HAP-1 (cell line): ENCODE measurements around the gene SMIM44.

Source experiments
- DNase-seq, 2 experiments: peaks; one replicate each; pipeline ENCODE4 v3.0.0-alpha.2; 2016 to 2020; ENCODE audit warnings: low spot score in 2 of 2
- H3K27me3 ChIP-seq: fragments of 250-450 bp; sonication (Bioruptor Pico); 2 replicates; pipeline ENCODE4 v1.5.1; 2020; ENCODE audit warnings: low read depth, mild to moderate bottlenecking, moderate library complexity
- H3K36me3 ChIP-seq: fragments of 250-450 bp; sonication (Bioruptor Pico); replicated peaks from 2 replicates; pipeline ENCODE4 v1.5.1; 2020; ENCODE audit warnings: mild to moderate bottlenecking
- H3K4me1 ChIP-seq: fragments of 250-450 bp; sonication (Bioruptor Pico); 2 replicates; pipeline ENCODE4 v1.5.1; 2020; ENCODE audit warnings: mild to moderate bottlenecking
- H3K4me3 ChIP-seq: fragments of 250-450 bp; sonication (Bioruptor Pico); 2 replicates; pipeline ENCODE4 v1.5.1; 2020; ENCODE audit warnings: mild to moderate bottlenecking, moderate library complexity
- H3K9me3 ChIP-seq: fragments of 250-450 bp; sonication (Bioruptor Pico); 2 replicates; pipeline ENCODE4 v1.5.1; 2020; ENCODE audit warnings: mild to moderate bottlenecking, moderate library complexity
- in situ Hi-C: fragments of 300-500 bp; cut with MboI; formaldehyde crosslinking; loops from 3 replicates; pipeline ENCODE4 v1.14.3; 2020; ENCODE audit warnings: low sequenced_read_pairs, inconsistent platforms, mixed read lengths

The SMIM44 gene

DNA sequence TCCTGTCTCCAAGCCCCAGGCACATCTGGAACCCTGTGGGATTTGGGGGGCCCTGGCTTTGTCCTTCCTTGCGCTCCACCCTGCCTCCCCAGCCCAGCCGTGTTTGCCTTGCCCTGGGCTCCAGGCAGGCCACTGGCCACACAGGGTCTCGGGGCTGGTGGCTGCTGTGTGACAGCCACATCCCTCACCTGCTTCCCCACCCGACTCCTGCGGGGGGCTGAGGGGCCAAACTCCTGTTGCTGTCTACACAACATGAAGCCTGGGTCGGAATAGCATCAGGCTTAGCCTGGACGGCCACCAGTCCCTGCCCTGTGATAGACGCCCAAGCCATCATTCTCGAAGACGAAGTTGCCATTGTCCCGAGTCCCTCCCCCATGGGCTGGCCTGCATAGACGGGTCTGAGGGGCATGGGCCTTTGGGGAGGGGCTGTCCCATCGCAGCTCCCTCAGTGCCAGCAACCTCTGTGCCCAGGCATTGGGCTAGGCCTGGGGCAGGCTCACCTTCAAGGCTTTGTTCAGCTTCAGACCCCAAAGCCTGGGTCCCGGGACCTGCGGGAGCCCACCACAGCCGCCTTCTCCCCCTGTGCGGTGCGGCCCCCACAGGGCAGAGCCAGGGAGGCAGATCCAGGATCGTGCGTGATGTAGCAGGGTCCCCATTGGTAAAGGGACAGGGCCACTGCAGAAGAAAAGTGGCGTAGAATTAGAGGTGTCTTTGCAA lies 40.3 kb upstream of the SMIM44 start:
- peaks cover 45% of the 10 kb centered on the region for H3K36me3 ChIP-seq
- in situ Hi-C loops: no loop called here

DNA sequence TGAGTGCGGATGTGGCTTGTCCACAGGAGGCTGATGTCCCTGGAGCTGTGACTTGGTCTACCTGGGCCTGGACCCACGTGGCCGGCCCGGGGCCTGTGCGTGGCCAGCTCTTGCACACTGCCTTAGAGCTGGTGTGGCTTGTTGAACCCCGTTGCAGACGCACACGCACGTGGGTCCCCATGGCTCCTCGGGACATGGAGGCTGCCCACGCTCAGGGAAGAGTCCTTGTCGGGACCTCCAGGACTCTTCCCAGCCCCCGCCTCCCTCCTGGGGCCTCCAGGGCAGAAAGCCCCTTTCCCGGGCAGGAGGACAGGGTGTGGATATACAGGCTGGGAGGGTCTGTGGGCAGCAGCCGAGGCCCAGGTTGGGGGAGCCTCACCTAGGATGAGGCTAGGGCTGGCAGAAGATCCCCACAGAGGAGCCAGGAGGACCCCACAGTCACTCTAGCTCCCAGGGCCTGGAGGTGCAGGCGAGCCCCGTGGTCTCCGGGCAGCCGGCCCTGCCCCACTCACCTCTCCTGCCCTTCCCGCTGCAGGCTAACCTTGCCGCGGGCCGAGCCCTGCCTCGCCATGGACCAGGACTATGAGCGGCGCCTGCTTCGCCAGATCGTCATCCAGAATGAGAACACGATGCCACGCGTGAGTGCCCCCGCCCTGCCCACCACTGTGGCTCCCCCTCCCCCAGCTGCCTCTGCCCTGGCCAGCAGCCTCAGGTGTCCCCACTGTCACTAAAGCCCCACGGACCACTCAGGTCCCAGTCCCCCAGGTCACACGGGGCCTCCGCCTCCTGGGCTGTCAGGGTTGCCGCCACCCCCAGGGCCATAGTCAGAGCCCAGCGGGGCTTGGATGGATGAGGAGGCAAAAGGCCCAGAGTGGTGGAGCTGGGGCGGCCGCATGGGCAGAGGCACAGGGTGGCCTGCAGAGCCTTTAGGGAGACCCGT lies 39.5 kb upstream of the SMIM44 start:
- in situ Hi-C loops: no loop called here
- H3K9me3 ChIP-seq: no peaks in the 10 kb centered on the region
- no peak overlapping the region for H3K4me3 ChIP-seq
- no peaks in the 10 kb centered on the region; the same call in 1 of the 2 replicates for H3K4me1 ChIP-seq
- H3K36me3 ChIP-seq: peaks cover 44% of the 10 kb centered on the region
- H3K27me3 ChIP-seq: no peaks in the 10 kb centered on the region
- DNase-seq: no peak

More for the DNA sequence above, 40.3 kb upstream of the SMIM44 start:
- H3K4me1 ChIP-seq: no peaks in the 10 kb centered on the region
- H3K27me3 ChIP-seq: no peaks in the 10 kb centered on the region
- no peak overlapping the region for H3K4me3 ChIP-seq
- DNase-seq: no peak
- no peaks in the 10 kb centered on the region for H3K9me3 ChIP-seq

GRCh38 chr19:3521104-3521445 lies 37.8 kb upstream of the SMIM44 start:
- no peaks in the 10 kb centered on the region for H3K27me3 ChIP-seq
- no peaks in the 10 kb centered on the region; the same call in 1 of the 2 replicates for H3K4me1 ChIP-seq
- DNase-seq: no peak
- no peaks in the 10 kb centered on the region for H3K9me3 ChIP-seq
- in situ Hi-C loops: no loop called here
- H3K36me3 ChIP-seq: peaks cover 30% of the 10 kb centered on the region
- H3K4me3 ChIP-seq: no peak overlapping the region

DNA sequence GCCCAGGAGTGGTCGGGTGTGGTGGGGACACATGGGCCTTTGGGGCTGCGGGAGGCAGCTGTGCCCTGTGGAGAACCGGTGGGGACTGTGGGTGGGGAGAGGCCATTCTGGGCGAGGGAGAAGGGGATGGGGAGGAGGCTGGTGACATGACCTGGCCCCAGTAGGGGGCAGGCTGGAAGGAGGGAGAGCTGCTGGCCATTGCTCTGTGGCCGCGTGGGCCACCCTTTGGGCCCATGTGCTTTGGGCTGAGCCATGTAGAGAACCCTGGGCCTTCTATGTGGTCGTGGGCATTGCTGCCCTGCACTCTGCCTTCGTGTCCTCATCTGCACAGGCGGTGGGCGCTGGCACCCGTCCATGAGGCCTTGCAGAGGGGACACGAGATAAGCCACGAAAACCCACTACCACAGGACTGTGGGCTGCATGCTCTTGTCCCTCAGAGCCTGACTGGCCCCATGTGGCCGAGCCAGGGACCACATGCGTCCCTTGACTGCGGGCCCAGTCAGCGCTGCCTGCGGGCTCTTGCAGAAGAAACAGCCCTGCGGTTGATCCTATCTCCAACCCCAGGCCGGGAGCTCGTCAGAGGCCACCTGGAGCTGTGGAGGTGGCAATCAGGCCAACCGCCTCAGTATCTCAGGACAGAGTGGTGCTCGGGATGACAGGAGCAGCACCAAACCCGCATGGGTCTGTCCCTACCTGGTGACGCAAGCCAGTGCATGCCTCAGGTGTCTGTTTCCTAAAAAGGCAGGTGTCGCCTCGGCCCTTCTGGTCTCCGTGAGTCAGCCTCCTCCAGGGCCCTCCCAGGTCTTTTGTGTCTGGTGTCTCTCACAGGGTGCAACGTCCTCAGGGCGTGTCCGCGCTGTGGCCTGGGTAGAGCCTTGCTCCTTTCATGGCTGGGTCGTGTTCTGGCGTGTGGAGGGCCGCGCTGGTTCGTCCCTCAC lies 37.2 kb upstream of the SMIM44 start:
- H3K4me3 ChIP-seq: no peak overlapping the region
- H3K36me3 ChIP-seq: peaks cover 25% of the 10 kb centered on the region
- H3K4me1 ChIP-seq: no peaks in the 10 kb centered on the region; the same call in 1 of the 2 replicates
- no peak for DNase-seq
- H3K27me3 ChIP-seq: no peaks in the 10 kb centered on the region
- in situ Hi-C loops: no loop called here
- no peaks in the 10 kb centered on the region for H3K9me3 ChIP-seq

DNA sequence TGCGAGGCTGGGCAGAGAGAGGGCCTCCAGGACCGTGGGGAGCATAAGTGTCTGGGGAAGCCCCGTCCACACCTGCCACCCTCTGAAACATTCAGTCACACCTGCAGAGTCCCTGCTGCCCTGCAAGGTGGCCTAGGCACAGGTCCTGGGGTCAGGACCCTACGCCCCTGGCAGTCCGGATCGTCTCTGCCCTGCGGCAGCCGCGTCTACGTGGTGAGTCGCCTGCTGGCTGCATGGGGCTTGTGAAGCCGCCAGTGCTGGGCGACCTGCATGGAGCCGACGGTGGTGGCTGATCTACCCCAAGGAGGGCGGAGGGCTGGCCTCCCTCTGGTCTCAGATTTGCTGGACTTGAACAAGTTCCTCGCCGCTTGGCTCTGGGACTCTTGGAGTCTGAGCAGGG lies 35.9 kb upstream of the SMIM44 start:
- Histone ChIP-seq H3K4me3 (no peak overlapping the region), H3K27me3 (no peaks in the 10 kb centered on the region), H3K9me3 (no peaks in the 10 kb centered on the region), H3K4me1 (no peaks in the 10 kb centered on the region; the same call in 1 of the 2 replicates), H3K36me3 (peaks cover 18% of the 10 kb centered on the region)
- no peak for DNase-seq
- in situ Hi-C loops: no loop called here

GRCh38 chr19:3518659-3519058 lies 35.4 kb upstream of the SMIM44 start:
- H3K4me1 ChIP-seq: no peaks in the 10 kb centered on the region; the same call in 1 of the 2 replicates
- H3K9me3 ChIP-seq: no peaks in the 10 kb centered on the region
- DNase-seq: no peak
- in situ Hi-C loops: no loop called here
- H3K4me3 ChIP-seq: no peak overlapping the region
- H3K36me3 ChIP-seq: peaks cover 13% of the 10 kb centered on the region
- no peaks in the 10 kb centered on the region for H3K27me3 ChIP-seq

GRCh38 chr19:3518255-3518654 lies 35.0 kb upstream of the SMIM44 start:
- DNase-seq: no peak
- Histone ChIP-seq H3K4me1 (no peaks in the 10 kb centered on the region; the same call in 1 of the 2 replicates), H3K36me3 (peaks cover 9% of the 10 kb centered on the region), H3K4me3 (no peak overlapping the region), H3K9me3 (no peaks in the 10 kb centered on the region), H3K27me3 (no peaks in the 10 kb centered on the region)
- in situ Hi-C loops: no loop called here

GRCh38 chr19:3517638-3518037 lies 34.4 kb upstream of the SMIM44 start:
- in situ Hi-C loops: no loop called here
- H3K36me3 ChIP-seq: peaks cover 9% of the 10 kb centered on the region
- no peaks in the 10 kb centered on the region; the same call in 1 of the 2 replicates for H3K4me1 ChIP-seq
- DNase-seq: no peak
- no peaks in the 10 kb centered on the region for H3K27me3 ChIP-seq
- no peak overlapping the region for H3K4me3 ChIP-seq
- H3K9me3 ChIP-seq: no peaks in the 10 kb centered on the region

DNA sequence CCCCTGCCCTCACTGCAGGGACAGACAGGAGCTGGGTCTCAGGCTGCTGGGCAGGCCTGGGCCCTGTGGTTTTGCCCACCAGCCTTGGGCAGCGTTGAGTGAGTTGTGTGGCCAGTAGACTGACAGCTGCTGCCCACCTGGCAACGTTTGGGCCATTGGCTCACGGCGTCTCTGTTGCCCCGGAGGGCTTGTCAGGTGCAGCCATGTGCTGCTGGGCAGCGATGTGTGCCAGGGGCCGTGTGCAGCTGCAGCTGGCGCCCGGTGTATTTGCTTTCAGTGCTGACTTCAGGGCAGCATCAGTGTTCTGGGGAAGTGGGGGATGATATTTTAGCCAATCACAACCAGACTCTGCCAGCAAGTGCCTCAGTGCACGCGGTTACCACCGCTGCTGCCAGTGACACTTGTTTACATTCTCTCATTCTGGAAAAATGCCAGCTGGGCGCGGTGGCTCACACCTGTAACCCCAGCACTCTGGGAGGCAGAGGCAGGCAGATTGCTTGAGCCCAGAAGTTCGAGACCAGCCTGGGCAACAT lies 33.5 kb upstream of the SMIM44 start:
- Histone ChIP-seq H3K4me3 (no peak overlapping the region), H3K9me3 (no peaks in the 10 kb centered on the region), H3K4me1 (no peaks in the 10 kb centered on the region; the same call in 1 of the 2 replicates), H3K27me3 (no peaks in the 10 kb centered on the region), H3K36me3 (peaks cover 18% of the 10 kb centered on the region)
- DNase-seq: no peak
- in situ Hi-C loops: no loop called here

- Histone ChIP-seq H3K36me3 (peaks cover 24% of the 10 kb centered on the region), H3K4me1 (no peaks in the 10 kb centered on the region; the same call in 1 of the 2 replicates), H3K9me3 (no peaks in the 10 kb centered on the region), H3K27me3 (no peaks in the 10 kb centered on the region), H3K4me3 (no peak overlapping the region)
- in situ Hi-C loops: no loop called here
- no peak for DNase-seq
Observed at GRCh38 chr19:3515891-3516422, 32.7 kb upstream of the SMIM44 start.

GRCh38 chr19:3514930-3515329 lies 31.7 kb upstream of the SMIM44 start:
- in situ Hi-C loops: no loop called here
- no peak overlapping the region for H3K4me3 ChIP-seq
- H3K9me3 ChIP-seq: no peaks in the 10 kb centered on the region
- no peaks in the 10 kb centered on the region for H3K27me3 ChIP-seq
- no peaks in the 10 kb centered on the region; the same call in 1 of the 2 replicates for H3K4me1 ChIP-seq
- no peak for DNase-seq
- H3K36me3 ChIP-seq: peaks cover 30% of the 10 kb centered on the region

GRCh38 chr19:3513229-3514140 lies 30.2 kb upstream of the SMIM44 start:
- DNase-seq: no peak
- Histone ChIP-seq H3K27me3 (no peaks in the 10 kb centered on the region), H3K9me3 (no peaks in the 10 kb centered on the region), H3K4me1 (no peaks in the 10 kb centered on the region; the same call in 1 of the 2 replicates), H3K36me3 (peaks cover 41% of the 10 kb centered on the region), H3K4me3 (no peak overlapping the region)
- in situ Hi-C loops: no loop called here
